HEK293T (cell line): ENCODE measurements around the gene SECISBP2.
"Not testable (repeated sequence)": the region's sequence is repeated elsewhere in the genome, so short reads cannot be mapped to it uniquely, and the experiment has no call there.

Experiments used
- CTCF ChIA-PET: fragments of 350-600 bp; formaldehyde crosslinking; extraction: SDS; loops from one replicate; lab custom pipeline; 2021; ENCODE audit warnings: antibody characterized with exemption, inconsistent platforms; lab: Yijun Ruan, JAX
- POLR2A ChIA-PET: fragments of 350-600 bp; formaldehyde crosslinking; extraction: SDS; loops from one replicate; lab custom pipeline; 2020; ENCODE audit warnings: antibody characterized with exemption, inconsistent platforms; lab: Yijun Ruan, JAX
- DNase-seq: peaks from one replicate; pipeline ENCODE4 v3.0.0; 2012; ENCODE audit warnings: mixed read lengths; ENCODE audit errors: extremely low spot score
- ARNT ChIP-seq: fragments of 450-650 bp; IDR thresholded peaks from 2 replicates; pipeline ENCODE4 v1.6.1; 2017; ENCODE audit warnings: mild to moderate bottlenecking
- BHLHE40 ChIP-seq: fragments of 450-650 bp; IDR thresholded peaks from 2 replicates; pipeline ENCODE4 v1.6.1; 2016; ENCODE audit warnings: mild to moderate bottlenecking, moderate library complexity, borderline replicate concordance
- CTBP1 ChIP-seq: fragments of 450-650 bp; IDR thresholded peaks from 2 replicates; pipeline ENCODE4 v1.6.1; 2016; ENCODE audit warnings: borderline replicate concordance
- ELF4 ChIP-seq: fragments of 450-650 bp; IDR thresholded peaks from 2 replicates; pipeline ENCODE4 v1.6.1; 2017; ENCODE audit warnings: antibody characterized with exemption
- FOXA1 ChIP-seq: fragments of 450-650 bp; IDR thresholded peaks from 2 replicates; pipeline ENCODE4 v1.6.1; 2016; ENCODE audit warnings: mild to moderate bottlenecking
- FOXK2 ChIP-seq: fragments of 450-650 bp; IDR thresholded peaks from 2 replicates; pipeline ENCODE4 v1.6.1; 2016; ENCODE audit warnings: mild to moderate bottlenecking
- FOXM1 ChIP-seq: fragments of 450-650 bp; IDR thresholded peaks from 2 replicates; pipeline ENCODE4 v1.6.1; 2017; ENCODE audit warnings: mild to moderate bottlenecking, borderline replicate concordance
- HDGF ChIP-seq: fragments of 450-650 bp; IDR thresholded peaks from 2 replicates; pipeline ENCODE4 v1.6.1; 2017; ENCODE audit warnings: antibody characterized with exemption, borderline replicate concordance
- L3MBTL2 ChIP-seq: fragments of 450-650 bp; conservative IDR thresholded peaks from 2 replicates; pipeline ENCODE4 v1.6.1; 2016; ENCODE audit warnings: mild to moderate bottlenecking
- LEF1 ChIP-seq: fragments of 450-650 bp; IDR thresholded peaks from 2 replicates; pipeline ENCODE4 v1.6.1; 2017; ENCODE audit warnings: mild to moderate bottlenecking, borderline replicate concordance
- NFRKB ChIP-seq: fragments of 450-650 bp; IDR thresholded peaks from 2 replicates; pipeline ENCODE4 v1.6.1; 2016; ENCODE audit warnings: mild to moderate bottlenecking, moderate library complexity
- SP1 ChIP-seq: fragments of 450-650 bp; IDR thresholded peaks from 2 replicates; pipeline ENCODE4 v1.6.1; 2017
- SUZ12 ChIP-seq: fragments of 450-650 bp; IDR thresholded peaks from 2 replicates; pipeline ENCODE4 v1.6.1; 2016; ENCODE audit warnings: mild to moderate bottlenecking
- TARDBP ChIP-seq: fragments of 450-650 bp; IDR thresholded peaks from 2 replicates; pipeline ENCODE4 v1.6.1; 2016
- ZNF384 ChIP-seq: fragments of 450-650 bp; IDR thresholded peaks from 2 replicates; pipeline ENCODE4 v1.6.1; 2016
- TF ChIP-seq, protein P1 (sequence below): fragments of 450-650 bp; IDR thresholded peaks from 2 replicates; pipeline ENCODE4 v1.6.1; 2016

Gene SECISBP2

GRCh38 chr9:89342213-89342612, 23.9 kb downstream of the SECISBP2 start:
- no peak for DNase-seq
- TF ChIP-seq SUZ12 (no peak), FOXK2 (no peak), SP1 (no peak), L3MBTL2 (no peak), FOXM1 (no peak), FOXA1 (no peak), CTBP1 (no peak), TARDBP (no peak), ZNF384 (no peak), LEF1 (no peak), NFRKB (no peak), HDGF (no peak), ARNT (no peak), BHLHE40 (no peak), ELF4 (no peak)
- TF ChIP-seq, protein P1, sequence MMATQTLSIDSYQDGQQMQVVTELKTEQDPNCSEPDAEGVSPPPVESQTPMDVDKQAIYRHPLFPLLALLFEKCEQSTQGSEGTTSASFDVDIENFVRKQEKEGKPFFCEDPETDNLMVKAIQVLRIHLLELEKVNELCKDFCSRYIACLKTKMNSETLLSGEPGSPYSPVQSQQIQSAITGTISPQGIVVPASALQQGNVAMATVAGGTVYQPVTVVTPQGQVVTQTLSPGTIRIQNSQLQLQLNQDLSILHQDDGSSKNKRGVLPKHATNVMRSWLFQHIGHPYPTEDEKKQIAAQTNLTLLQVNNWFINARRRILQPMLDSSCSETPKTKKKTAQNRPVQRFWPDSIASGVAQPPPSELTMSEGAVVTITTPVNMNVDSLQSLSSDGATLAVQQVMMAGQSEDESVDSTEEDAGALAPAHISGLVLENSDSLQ, result no peak
- ChIA-PET CTCF (interaction anchor here (0.7 kb wide), 1 partner anchor 44 kb away, joined by 3 read pairs; no protein-coding TSS in a partner anchor), POLR2A (no interaction called here)

DNA sequence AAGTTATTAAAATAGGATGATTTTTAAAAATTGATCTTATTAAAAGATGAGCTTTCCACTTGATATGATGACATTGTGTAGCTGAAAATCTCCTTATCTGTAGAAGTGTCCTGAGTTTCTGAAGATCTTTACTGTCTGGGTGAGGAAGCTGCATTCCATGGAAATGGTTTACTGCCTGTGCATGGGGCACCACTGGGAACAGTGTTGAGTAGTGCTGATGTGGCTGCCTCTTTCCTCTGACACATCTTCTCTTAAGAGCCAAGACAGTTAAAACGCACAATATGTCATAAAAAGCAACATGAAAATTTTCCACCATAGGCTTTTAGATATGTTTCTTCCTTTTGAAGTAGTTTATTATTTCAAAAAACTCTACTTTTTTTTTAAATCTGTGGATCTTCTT, 24.6 kb downstream of the SECISBP2 start:
- TF ChIP-seq CTBP1 (no peak), HDGF (no peak), SP1 (no peak), BHLHE40 (no peak), FOXM1 (no peak)
- POLR2A ChIA-PET, result no interaction called here
- CTCF ChIA-PET, result no interaction called here
- DNase-seq, result no peak

DNA sequence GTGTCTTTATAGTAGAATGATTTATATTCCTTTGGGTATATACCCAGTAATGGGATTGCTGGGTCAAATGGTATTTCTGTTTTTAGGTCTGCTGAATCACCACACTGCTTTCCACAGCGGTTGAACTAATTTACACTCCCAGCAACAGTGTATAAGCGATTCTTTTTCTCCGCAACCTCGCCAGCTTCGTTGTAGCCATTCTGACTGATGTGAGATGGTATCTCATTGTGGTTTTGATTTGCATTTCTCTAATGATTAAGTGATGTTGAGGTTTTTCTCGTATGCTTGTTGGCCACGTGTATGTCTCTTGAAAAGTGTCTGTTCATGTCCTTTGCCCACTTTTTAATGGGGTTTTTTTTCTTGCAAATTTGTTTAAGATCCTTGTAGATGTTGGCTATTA, 25.5 kb downstream of the SECISBP2 start:
- POLR2A ChIA-PET, CTCF ChIA-PET, DNase-seq: not testable (repeated sequence)

DNA sequence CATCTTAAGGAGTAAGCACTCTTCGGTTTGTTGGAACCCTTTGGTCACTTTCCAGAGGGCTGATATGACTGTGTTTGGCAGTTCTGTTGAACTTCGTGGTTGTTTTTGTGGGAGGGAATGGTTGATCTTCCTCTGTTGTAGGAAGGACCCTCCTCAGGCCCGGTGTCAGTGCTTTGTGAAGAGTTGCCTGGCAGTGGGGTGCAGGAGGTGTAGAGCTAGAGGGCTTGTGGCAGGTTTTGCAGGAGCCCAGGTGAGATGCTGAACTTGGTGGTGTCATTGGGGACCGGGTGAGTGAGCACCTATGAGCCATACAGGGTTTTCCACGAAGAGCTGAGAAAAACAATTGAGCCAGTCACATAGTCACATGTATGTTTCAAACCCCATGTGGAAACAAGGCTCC, 27.2 kb downstream of the SECISBP2 start:
- TF ChIP-seq, protein P1, result no peak
- no peak for TF ChIP-seq SP1
- TF ChIP-seq FOXK2, result no peak
- TF ChIP-seq NFRKB, result no peak
- no peak for TF ChIP-seq ARNT
- no peak for TF ChIP-seq CTBP1
- TF ChIP-seq FOXA1, result no peak
- TF ChIP-seq BHLHE40, result no peak
- no peak for TF ChIP-seq L3MBTL2
- TF ChIP-seq ZNF384, result no peak
- no peak for TF ChIP-seq LEF1
- no peak for TF ChIP-seq SUZ12
- TF ChIP-seq FOXM1, result no peak
- TF ChIP-seq TARDBP, result no peak
- no peak for TF ChIP-seq ELF4
- TF ChIP-seq HDGF, result no peak
- DNase-seq, result no peak
- ChIA-PET CTCF (no interaction called here), POLR2A (no interaction called here)

DNA sequence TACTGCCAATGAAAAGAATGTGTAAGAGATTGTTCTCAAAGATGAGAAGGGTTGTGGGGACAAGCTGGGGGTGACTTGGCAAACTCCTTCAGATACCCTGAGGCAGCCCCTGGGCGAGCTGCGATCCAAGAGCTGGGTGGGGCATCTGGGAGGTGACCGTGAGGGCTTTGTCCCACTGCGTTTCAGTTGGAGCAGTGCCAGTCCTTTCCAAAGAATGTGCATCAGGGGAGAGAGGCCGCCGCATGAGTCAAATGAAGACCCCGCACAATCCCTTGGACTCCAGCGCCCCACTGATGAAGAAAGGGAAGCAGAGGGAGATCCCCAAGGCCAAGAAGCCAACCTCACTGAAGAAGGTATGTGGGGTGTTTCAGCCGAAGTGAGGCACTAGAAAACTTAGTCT, 28.4 kb downstream of the SECISBP2 start:
- TF ChIP-seq SUZ12 (no peak), BHLHE40 (no peak), LEF1 (no peak), FOXA1 (no peak), ZNF384 (no peak), TARDBP (no peak), NFRKB (no peak), ELF4 (no peak), CTBP1 (no peak), L3MBTL2 (no peak), HDGF (no peak), FOXM1 (no peak), SP1 (no peak), FOXK2 (no peak), ARNT (no peak)
- TF ChIP-seq, protein P1, result no peak
- ChIA-PET CTCF (no interaction called here), POLR2A (no interaction called here)
- no peak for DNase-seq

GRCh38 chr9:89347651-89348050, 29.4 kb downstream of the SECISBP2 start:
- CTCF ChIA-PET, result no interaction called here
- POLR2A ChIA-PET, result no interaction called here
- DNase-seq, result no peak
- no peak for TF ChIP-seq HDGF
- TF ChIP-seq LEF1, result no peak
- no peak for TF ChIP-seq FOXM1
- TF ChIP-seq FOXA1, result no peak

GRCh38 chr9:89349607-89350006, 31.3 kb downstream of the SECISBP2 start:
- POLR2A ChIA-PET, result no interaction called here
- CTCF ChIA-PET, result no interaction called here
- TF ChIP-seq TARDBP (no peak), HDGF (no peak), ARNT (no peak), FOXA1 (no peak), ZNF384 (no peak), LEF1 (no peak)

More at GRCh38 chr9:89349607-89350006, 31.3 kb downstream of the SECISBP2 start:
- DNase-seq, result no peak
